Measurements from ENCODE around the gene RSKR.

DNA sequence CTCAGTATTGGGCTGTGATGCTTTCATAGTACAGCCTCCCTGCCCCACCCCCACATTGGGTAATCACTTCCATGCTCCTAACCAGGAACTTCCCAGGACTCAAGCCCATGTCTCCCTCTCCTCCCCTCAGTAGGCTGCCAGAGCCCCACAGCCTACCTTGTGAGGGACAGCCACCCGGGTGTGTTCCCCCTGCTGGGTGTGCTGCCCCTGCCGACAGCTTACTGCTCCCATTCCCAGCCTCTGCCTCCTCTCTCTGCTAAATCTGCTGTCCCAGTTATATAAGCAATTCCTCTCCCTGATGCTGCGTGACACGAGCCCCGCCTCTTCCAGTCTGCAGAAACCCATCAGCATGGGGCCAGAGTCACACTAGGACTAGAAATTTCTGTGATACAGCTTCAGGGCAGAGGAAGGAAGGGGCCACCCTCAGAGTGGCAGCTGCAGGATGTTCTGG lies at the start of gene RSKR:
- TF ChIP-seq POLR2A (IDR thresholded peaks at IDR 0.05): no peak
- no peak for TF ChIP-seq POLR2AphosphoS5 (IDR thresholded peaks at IDR 0.05)
